Right kidney (tissue), 1 donor: ENCODE data around the gene PRKN.

Experiments
- DNase-seq: peaks from one replicate; pipeline ENCODE4 v3.0.0-alpha.2; 2016

Gene PRKN

DNA sequence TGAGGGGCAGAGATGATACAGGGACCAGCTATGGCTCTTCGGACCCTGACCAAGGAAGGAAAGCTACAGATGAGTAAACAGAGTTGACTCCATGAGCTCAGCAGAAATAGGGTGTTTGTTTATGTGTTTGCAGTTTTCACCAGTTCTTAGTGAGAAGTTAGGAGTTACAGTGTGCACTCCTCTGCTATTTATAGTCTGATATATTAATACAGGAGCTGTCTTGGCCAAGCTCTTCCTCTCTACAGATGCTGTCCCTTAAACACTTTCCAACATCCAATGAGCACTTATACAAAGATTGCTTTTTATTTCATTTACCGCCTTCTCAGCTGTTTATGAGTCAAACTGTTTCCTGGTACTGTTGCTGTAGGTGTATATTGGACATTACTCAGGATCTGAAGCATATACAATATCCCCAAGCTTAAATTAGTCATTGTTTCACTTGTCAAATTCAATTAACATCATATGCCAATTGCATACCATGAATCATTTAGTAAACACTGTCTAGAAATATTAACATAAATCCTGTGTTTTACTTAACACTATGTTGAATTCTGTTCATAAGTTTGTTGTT lies 618.0 kb downstream of the PRKN start:
- DNase-seq = no peak

- no peak for DNase-seq
Measured at GRCh38 chr6:162108041-162108440, 619.5 kb downstream of the PRKN start.

DNA sequence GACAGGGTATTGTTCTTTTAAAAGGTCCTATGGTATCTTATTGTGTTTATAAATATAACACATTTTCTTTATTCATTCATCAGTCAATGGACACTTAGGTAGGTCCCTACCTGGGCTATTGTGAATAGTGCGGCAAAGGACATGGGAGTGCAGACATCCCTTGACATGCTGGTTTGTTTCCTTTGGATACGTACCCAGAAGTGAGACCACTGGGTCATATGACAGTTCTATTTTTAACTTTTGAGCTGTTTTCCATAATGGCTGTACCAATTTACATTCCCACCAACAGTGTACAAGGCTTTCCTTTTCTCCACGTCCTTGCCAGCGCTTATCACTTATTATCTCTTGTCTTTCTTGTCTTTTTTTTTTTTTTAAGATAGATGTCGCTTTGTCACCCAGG lies 627.5 kb downstream of the PRKN start:
- DNase-seq = no peak

GRCh38 chr6:162099685-162100084 lies 627.9 kb downstream of the PRKN start:
- no peak for DNase-seq

GRCh38 chr6:162092816-162093502 lies 634.6 kb downstream of the PRKN start:
- no peak for DNase-seq

GRCh38 chr6:162090734-162091133 lies 636.8 kb downstream of the PRKN start:
- no peak for DNase-seq

DNA sequence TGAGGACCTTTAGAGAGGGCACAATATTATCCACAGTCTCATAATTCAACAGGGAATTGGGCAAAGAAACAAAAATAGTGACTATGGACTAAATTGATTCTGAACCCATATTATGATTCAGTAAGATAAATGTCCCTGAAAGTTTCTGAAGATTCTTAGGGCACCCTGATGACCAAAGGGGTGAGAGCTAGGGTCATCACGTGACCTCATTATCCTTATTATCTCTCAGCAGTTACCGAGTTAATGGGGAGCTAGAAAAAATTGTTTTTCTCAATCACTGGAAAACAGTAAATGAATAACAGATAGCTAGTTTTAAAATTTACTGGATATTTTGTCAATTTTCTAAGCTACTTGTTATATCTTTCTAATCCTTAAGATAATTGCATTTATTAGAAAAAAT lies 639.5 kb downstream of the PRKN start:
- DNase-seq = no peak

- no peak for DNase-seq
Measured at GRCh38 chr6:162085561-162085960, 642.0 kb downstream of the PRKN start.

DNA sequence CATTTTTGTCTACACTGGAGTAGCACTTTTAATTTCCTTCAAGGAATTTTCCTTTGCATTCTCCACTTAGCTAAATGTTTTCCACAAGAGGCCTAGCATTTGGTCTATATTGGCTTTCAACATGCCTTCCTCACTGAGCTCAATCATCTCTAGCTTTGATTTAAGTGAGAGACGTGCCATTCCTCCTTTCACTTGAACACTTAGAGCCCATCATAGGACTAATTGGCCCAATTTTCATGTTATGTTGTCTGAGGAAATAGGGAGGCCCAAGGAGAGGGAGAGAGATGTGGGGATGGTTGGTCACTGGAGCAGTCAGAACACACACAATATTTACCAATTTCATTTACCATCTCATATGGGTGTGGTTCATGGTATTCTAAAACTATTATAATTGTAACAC lies 645.0 kb downstream of the PRKN start:
- no peak for DNase-seq

DNA sequence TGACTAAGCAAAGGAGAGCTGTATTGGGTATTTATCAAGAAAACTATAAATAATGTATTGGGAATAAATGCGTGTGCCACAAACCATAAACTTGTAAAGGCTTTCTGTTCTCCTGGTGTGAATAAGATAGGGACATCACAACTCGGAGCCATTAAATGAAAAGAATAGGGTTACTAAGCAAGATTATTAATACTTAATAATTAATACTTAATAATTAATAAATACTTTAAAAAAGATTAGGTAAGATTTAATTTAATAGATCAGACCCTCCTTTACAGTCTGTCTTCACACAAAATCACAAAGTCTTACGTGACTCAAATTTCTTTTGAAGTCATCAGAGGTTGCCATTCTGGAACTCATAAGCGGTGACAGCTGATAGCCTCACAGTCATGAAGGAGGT lies 648.9 kb downstream of the PRKN start:
- no peak for DNase-seq

GRCh38 chr6:162078126-162078525 lies 649.4 kb downstream of the PRKN start:
- DNase-seq = no peak

GRCh38 chr6:162076816-162077215 lies 650.8 kb downstream of the PRKN start:
- DNase-seq = no peak

DNA sequence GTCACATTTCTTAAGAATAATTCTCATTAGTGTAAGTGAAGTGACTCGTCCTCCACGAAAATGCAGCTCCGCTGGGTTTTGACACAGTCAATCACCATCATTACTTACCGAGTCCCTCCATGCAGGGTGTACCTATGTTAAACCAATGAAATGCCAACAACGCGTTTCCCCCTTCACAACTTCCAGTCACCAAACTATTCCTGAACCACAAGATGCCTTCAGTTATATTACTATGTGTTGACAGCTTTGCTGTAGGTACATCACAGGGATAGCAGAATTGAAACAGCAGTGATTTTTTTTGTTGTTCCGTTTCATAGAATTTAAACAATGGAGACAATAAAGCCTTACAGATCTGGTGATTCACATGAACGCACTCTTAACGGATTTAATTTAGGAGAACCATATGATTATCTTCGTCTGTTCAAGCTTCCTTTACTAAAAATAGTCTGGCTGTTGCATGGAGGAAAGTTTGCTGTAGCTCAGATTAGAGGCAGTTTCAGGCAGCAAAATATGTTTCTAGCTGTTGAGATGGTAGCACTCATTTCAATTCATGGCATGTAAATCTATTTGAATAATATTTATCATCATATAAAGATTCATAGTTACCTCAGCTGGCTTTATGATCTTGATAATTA lies 652.8 kb downstream of the PRKN start:
- DNase-seq = no peak

GRCh38 chr6:162070639-162071038 lies 656.9 kb downstream of the PRKN start:
- no peak for DNase-seq

- DNase-seq = no peak
Measured at GRCh38 chr6:162069995-162070394, 657.6 kb downstream of the PRKN start.

- no peak for DNase-seq
Measured at GRCh38 chr6:162068340-162068739, 659.2 kb downstream of the PRKN start.

- no peak for DNase-seq
Measured at GRCh38 chr6:162063666-162064065, 663.9 kb downstream of the PRKN start.

DNA sequence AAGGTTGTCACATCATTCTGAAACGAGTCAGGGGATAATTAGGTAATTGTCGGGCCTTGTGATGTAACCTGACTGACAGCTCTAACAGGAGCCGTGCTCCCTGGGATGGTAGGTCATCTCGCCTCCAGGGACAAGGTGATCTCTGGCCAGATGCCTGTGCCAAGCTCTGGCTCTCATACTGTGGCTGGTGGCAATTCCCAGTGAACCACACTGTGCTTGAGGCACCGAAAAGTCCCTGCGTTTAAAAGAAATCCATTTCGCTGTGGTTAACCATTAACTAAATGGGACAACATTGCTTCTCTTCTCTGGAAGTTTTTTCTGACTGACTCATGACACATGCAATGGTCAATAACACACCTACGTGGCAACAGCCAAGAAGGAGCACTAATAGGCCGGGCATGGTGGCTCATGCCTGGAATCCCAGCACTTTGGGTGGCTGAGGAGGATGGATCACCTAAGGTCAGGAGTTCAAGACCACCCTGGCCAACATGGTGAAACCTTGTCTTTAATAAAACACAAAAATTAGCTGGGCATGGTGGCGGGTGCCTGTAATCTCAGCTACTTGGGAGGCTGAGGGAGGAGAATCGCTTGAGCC lies 669.2 kb downstream of the PRKN start:
- no peak for DNase-seq

DNA sequence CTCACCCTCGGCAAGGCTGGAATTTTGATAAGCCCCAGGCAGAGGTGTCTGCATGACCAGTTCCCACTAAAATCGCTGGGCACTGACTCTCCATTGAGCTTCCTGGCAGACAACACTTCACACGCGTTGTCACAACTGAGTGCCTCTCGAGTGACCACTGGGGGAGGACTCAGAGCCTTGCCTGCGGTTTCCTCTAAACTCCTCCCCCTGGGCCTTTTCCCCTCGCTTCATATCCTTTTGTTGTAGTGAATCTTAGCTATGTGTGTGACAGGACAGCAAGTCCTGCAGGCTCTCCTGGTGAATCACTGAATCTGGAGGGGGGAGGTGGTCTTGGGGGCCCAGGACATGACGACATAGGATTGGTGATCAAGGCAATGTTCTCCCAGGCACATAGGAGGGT lies 670.8 kb downstream of the PRKN start:
- no peak for DNase-seq

DNA sequence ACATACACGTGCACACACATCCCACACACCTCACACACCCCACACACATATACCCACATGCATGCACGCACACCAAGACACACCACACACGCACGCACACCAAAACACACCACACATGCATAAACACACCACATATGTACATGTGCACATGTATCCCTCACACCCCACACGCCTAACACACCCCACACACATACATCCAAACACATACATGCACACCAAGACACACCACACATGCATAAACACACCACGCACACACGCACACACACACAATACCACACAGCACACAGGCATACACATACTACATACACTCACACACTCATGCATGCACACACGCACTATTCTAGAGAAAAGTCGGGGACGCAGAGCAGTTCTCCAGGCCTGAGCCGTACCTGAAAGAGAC lies 671.5 kb downstream of the PRKN start:
- DNase-seq = no peak

GRCh38 chr6:162055365-162055764 lies 672.2 kb downstream of the PRKN start:
- DNase-seq = no peak

DNA sequence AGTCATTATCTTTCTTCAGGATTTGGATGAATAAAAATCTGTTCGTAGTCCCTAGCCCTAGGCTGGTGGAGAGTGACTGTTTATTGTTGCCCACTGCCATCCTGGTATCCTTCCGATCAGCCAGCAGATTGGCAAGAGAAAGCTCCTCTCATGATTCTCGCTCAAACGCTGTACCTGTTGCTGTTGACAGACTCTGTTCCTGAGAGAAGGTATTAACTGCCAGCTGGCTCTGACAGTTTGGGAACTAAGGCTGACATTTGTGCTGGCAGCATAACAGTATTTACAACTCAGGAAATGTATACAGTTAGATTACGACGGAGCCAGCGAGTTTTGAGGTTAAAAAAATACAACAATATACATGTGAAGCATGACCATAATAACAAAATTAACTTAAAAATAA lies 674.5 kb downstream of the PRKN start:
- DNase-seq = no peak

DNA sequence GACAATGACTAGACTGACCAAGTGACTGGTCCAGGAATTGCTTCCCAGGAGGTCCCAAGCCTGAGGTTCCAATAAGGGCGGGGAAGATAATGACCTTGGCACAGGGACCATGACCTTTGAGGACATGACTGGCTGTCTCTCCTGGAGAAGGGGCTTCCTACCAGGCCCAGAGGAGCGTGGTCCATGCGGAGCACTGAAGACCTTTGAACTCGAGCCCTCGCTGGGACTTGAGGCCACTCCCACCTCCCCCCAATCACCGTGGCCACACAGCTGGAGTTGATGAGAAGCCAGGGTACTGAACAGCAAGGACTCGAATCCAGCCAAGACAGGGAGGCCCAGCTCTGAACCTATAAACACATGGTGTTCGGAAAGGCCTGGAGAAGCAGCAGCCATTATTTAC lies 677.0 kb downstream of the PRKN start:
- DNase-seq = no peak

DNA sequence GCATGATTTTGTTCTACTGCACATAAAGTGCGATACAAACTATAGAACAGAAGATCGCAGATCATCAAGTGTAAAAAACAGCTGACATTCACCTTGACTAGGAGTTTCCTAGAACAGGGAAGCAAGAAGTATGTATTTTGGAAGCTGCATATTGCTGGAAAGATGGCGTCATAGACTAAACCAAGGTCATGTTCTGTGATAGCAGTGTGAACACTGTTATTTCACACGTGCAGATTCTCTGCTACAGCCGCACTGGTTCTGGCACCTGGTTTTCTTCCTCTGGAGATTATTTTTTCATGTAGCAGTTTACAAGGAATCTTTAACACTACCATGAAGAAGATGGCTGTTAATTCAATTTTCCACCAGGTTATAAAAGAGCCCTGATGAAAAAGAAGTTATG lies 681.2 kb downstream of the PRKN start:
- no peak for DNase-seq
